Measurements from ENCODE around the gene CCDC149. TPM values are rescaled to one million over a fixed set of nuclear protein-coding genes. Genes with fewer than 3 reads are reported as not detected.
A peak's percentile ranks its signal among the peaks of the same experiment; 100 is the strongest.

Gene CCDC149
- total RNA-seq, 1 experiment from 2014 or later, result 12.7 TPM

GRCh38 chr4:24884902-24885301, 27.9 kb downstream of the CCDC149 start:
- H3K4me3 Mint-ChIP-seq (ENCODE audit: unreplicated experiment), result no peak overlapping the region
- peaks cover 6% of the 10 kb centered on the region for H3K36me3 Mint-ChIP-seq (ENCODE audit: insufficient read depth, unreplicated experiment)
- BruUV-seq (replicated peaks), result no TSS peak
- CTCF ChIA-PET, result no interaction called here
- no peaks in the 10 kb centered on the region for H3K4me1 Mint-ChIP-seq (ENCODE audit: insufficient read depth, unreplicated experiment)
- H3K9me3 Mint-ChIP-seq (ENCODE audit: unreplicated experiment), result no peaks in the 10 kb centered on the region
- TF ChIP-seq, protein P1, sequence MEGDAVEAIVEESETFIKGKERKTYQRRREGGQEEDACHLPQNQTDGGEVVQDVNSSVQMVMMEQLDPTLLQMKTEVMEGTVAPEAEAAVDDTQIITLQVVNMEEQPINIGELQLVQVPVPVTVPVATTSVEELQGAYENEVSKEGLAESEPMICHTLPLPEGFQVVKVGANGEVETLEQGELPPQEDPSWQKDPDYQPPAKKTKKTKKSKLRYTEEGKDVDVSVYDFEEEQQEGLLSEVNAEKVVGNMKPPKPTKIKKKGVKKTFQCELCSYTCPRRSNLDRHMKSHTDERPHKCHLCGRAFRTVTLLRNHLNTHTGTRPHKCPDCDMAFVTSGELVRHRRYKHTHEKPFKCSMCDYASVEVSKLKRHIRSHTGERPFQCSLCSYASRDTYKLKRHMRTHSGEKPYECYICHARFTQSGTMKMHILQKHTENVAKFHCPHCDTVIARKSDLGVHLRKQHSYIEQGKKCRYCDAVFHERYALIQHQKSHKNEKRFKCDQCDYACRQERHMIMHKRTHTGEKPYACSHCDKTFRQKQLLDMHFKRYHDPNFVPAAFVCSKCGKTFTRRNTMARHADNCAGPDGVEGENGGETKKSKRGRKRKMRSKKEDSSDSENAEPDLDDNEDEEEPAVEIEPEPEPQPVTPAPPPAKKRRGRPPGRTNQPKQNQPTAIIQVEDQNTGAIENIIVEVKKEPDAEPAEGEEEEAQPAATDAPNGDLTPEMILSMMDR (IDR thresholded peaks at IDR 0.05; ENCODE audit: unreplicated experiment), result no peak
- no peak overlapping the region for H3K27ac Mint-ChIP-seq (ENCODE audit: low read depth, unreplicated experiment)
- POLR2A ChIA-PET, result interaction anchor here (0.7 kb wide), 1 partner anchor 11 kb away, joined by 3 read pairs; no protein-coding TSS in a partner anchor
- no peak for DNase-seq (ENCODE audit: unreplicated experiment)
- intact Hi-C loops (cut with micrococcal nuclease), result no loop called here
- H3K27me3 Mint-ChIP-seq (ENCODE audit: insufficient read depth, unreplicated experiment), result no peaks in the 10 kb centered on the region

DNA sequence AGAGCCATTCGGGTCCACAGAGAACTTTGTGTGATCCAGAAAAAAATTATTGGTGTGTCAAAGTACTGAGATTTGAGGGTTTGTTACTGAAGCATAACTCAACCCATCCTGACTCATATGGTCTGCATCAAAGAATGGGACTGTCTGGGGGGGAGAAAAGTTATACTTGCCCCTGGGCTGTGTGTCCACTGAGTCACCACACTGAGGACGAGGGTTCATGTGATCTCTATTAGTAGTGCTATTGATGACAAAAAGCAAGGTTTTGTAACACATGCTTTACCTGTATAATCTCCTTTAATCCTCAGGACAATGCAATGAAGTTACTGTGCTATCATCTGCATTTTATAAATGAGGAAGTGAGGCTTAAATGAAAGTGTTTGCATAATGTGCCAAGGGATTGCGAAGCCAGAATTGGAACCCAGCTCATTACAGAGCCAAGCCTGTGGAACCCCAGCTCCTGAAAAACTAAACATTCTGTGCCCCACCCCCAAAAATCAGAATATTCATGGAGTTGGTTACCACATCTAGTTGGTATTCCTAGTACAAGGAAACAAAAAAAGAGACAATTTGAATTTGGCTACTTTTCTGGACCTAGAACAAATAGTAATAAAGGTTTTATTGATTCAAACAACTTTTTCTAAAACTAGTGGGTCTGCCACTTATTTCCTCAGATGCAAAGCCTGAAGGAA, 31.2 kb downstream of the CCDC149 start:
- Mint-ChIP-seq H3K4me1 (ENCODE audit: insufficient read depth, unreplicated experiment) (no peaks in the 10 kb centered on the region), H3K36me3 (ENCODE audit: insufficient read depth, unreplicated experiment) (no peaks in the 10 kb centered on the region), H3K27me3 (ENCODE audit: insufficient read depth, unreplicated experiment) (no peaks in the 10 kb centered on the region), H3K27ac (ENCODE audit: low read depth, unreplicated experiment) (no peak overlapping the region), H3K9me3 (ENCODE audit: unreplicated experiment) (no peaks in the 10 kb centered on the region), H3K4me3 (ENCODE audit: unreplicated experiment) (no peak overlapping the region)
- POLR2A ChIA-PET, result no interaction called here
- intact Hi-C loops (cut with micrococcal nuclease), result no loop called here
- BruUV-seq (replicated peaks), result no TSS peak
- no peak for DNase-seq (ENCODE audit: unreplicated experiment)
- CTCF ChIA-PET, result interaction anchor here (0.7 kb wide), 1 partner anchor 404 kb away, joined by 3 read pairs; no protein-coding TSS in a partner anchor
- TF ChIP-seq, protein P1 (IDR thresholded peaks at IDR 0.05; ENCODE audit: unreplicated experiment), result no peak

- TF ChIP-seq, protein P1 (IDR thresholded peaks at IDR 0.05; ENCODE audit: unreplicated experiment), result no peak
- H3K4me1 Mint-ChIP-seq (ENCODE audit: insufficient read depth, unreplicated experiment), result no peaks in the 10 kb centered on the region
- no peak overlapping the region for H3K4me3 Mint-ChIP-seq (ENCODE audit: unreplicated experiment)
- ChIA-PET POLR2A (no interaction called here), CTCF (no interaction called here)
- no peaks in the 10 kb centered on the region for H3K9me3 Mint-ChIP-seq (ENCODE audit: unreplicated experiment)
- intact Hi-C loops (cut with micrococcal nuclease), result no loop called here
- H3K27me3 Mint-ChIP-seq (ENCODE audit: insufficient read depth, unreplicated experiment), result no peaks in the 10 kb centered on the region
- no peaks in the 10 kb centered on the region for H3K36me3 Mint-ChIP-seq (ENCODE audit: insufficient read depth, unreplicated experiment)
- DNase-seq (ENCODE audit: unreplicated experiment), result peak; percentile 60
- H3K27ac Mint-ChIP-seq (ENCODE audit: low read depth, unreplicated experiment), result no peak overlapping the region
- BruUV-seq (replicated peaks), result no TSS peak
Observed at GRCh38 chr4:24880186-24880585, 32.7 kb downstream of the CCDC149 start.

GRCh38 chr4:24878636-24879016, 34.2 kb downstream of the CCDC149 start:
- no peaks in the 10 kb centered on the region for H3K27me3 Mint-ChIP-seq (ENCODE audit: insufficient read depth, unreplicated experiment)
- no peaks in the 10 kb centered on the region for H3K9me3 Mint-ChIP-seq (ENCODE audit: unreplicated experiment)
- H3K27ac Mint-ChIP-seq (ENCODE audit: low read depth, unreplicated experiment), result no peak overlapping the region
- TF ChIP-seq, protein P1 (IDR thresholded peaks at IDR 0.05; ENCODE audit: unreplicated experiment), result no peak
- no TSS peak for BruUV-seq (replicated peaks)
- ChIA-PET CTCF (interaction anchor here (0.5 kb wide), 1 partner anchor 167 kb away, joined by 4 read pairs; no protein-coding TSS in a partner anchor), POLR2A (interaction anchor here (0.6 kb wide), 1 partner anchor 54 kb away, joined by 3 read pairs; no protein-coding TSS in a partner anchor)
- intact Hi-C loops (cut with micrococcal nuclease), result no loop called here
- H3K4me3 Mint-ChIP-seq (ENCODE audit: unreplicated experiment), result no peak overlapping the region
- no peaks in the 10 kb centered on the region for H3K4me1 Mint-ChIP-seq (ENCODE audit: insufficient read depth, unreplicated experiment)
- DNase-seq (ENCODE audit: unreplicated experiment), result no peak
- H3K36me3 Mint-ChIP-seq (ENCODE audit: insufficient read depth, unreplicated experiment), result no peaks in the 10 kb centered on the region

All from MCF 10A (cell line).